Measurements from ENCODE around the gene PMEPA1. TPM values are rescaled to one million over a fixed set of nuclear protein-coding genes. Genes with fewer than 3 reads are reported as not detected.

Gene PMEPA1
- total and polyA plus RNA-seq, 2 experiments from 2014 or later = 7.3 to 15.4 TPM

GRCh38 chr20:57619051-57619831 is 90.6 kb downstream of the PMEPA1 start:
- ATAC-seq = no peak
- H3K4me2 ChIP-seq = no peak overlapping the region
- H3K9me2 ChIP-seq (ENCODE audit: insufficient read depth) = peaks cover 8% of the 10 kb centered on the region; the same call in 1 of the 2 replicates
- H3K36me3 Mint-ChIP-seq (ENCODE audit: low read depth) = no peaks in the 10 kb centered on the region; the same call in 1 of the 3 replicates
- no peaks in the 10 kb centered on the region for H3K27me3 ChIP-seq (ENCODE audit: insufficient read depth)
- H3K4me1 Mint-ChIP-seq = peaks cover 2% of the 10 kb centered on the region; the same call in 2 of the 3 replicates
- TF ChIP-seq CTCF (conservative IDR thresholded peaks at IDR 0.05; ENCODE audit: low read depth in 2 of 2) (no peak), POLR2AphosphoS5 (IDR thresholded peaks at IDR 0.05; ENCODE audit: low read depth) (no peak), EZH2phosphoT487 (IDR thresholded peaks at IDR 0.05; ENCODE audit: unreplicated experiment) (no peak), REST (IDR thresholded peaks at IDR 0.05; ENCODE audit: unreplicated experiment) (no peak), CREB1 (CRISPR knock-in tag; IDR thresholded peaks at IDR 0.05; ENCODE audit: low read depth) (no peak), ZNF114 (CRISPR knock-in tag; IDR thresholded peaks at IDR 0.05) (no peak), ZNF331 (CRISPR knock-in tag; IDR thresholded peaks at IDR 0.05; ENCODE audit: low read depth) (no peak), JUNB (IDR thresholded peaks at IDR 0.05; ENCODE audit: unreplicated experiment) (no peak), EZH2 (IDR thresholded peaks at IDR 0.05; ENCODE audit: low read depth, unreplicated experiment) (no peak), ETS1 (IDR thresholded peaks at IDR 0.05) (no peak), STAT1 (IDR thresholded peaks at IDR 0.05; ENCODE audit: unreplicated experiment) (no peak), ZNF462 (CRISPR knock-in tag; IDR thresholded peaks at IDR 0.05) (no peak), NANOG (IDR thresholded peaks at IDR 0.05; ENCODE audit: borderline replicate concordance) (no peak)
- H3K27ac Mint-ChIP-seq = no peak overlapping the region
- no peak overlapping the region for H3K4me3 Mint-ChIP-seq
- no peaks in the 10 kb centered on the region for H3K4me1 ChIP-seq (ENCODE audit: insufficient read depth)
- H2AFZ ChIP-seq = no peak overlapping the region
- H3K27ac ChIP-seq (ENCODE audit: low read depth) = no peak overlapping the region
- H3K27me3 Mint-ChIP-seq (ENCODE audit: insufficient read depth, low read depth, poor library complexity) = peaks cover 4% of the 10 kb centered on the region
- DNase-seq (ENCODE audit: low spot score) = no peak
- no peaks in the 10 kb centered on the region for H3K79me2 ChIP-seq (replicated peaks; ENCODE audit: insufficient read depth)
- H3K36me3 ChIP-seq (ENCODE audit: insufficient read depth) = no peaks in the 10 kb centered on the region
- H3F3A ChIP-seq (replicated peaks; ENCODE audit: low read depth) = no peaks in the 10 kb centered on the region
- H3K9me3 Mint-ChIP-seq = peaks cover 2% of the 10 kb centered on the region; the same call in 2 of the 3 replicates
- no peaks in the 10 kb centered on the region for H4K20me1 ChIP-seq (replicated peaks; ENCODE audit: insufficient read depth)
- no peak overlapping the region for H3K4me3 ChIP-seq

Data from GM23338 (cell line).